ENCODE data around the gene LCLAT1.

The LCLAT1 gene

DNA sequence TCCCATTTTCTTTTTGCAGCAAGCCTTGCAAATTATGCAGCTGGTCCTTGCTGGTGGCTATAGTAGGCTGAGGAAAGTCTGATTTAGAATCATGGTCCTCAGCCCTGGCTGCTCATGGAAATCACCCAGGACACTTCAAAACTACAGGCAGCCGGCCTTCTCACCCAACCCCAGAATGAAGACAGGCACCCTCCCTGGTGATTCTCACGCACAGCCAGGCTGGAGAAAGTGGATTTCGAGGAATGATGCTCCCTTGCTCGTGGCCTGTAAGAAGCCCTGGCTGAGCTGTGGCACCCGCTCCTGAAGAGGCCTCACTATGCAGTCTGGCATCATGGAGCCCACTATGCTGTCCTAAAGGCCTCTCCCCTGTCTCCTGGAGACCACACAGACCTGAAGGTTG lies 202.8 kb downstream of the LCLAT1 start:
- in situ Hi-C loops (cut with MboI; ENCODE audit: low pct_unique_long_range_greater_than_20kb, low sequenced_read_pairs) = no loop called here
- DNase-seq = no peak

DNA sequence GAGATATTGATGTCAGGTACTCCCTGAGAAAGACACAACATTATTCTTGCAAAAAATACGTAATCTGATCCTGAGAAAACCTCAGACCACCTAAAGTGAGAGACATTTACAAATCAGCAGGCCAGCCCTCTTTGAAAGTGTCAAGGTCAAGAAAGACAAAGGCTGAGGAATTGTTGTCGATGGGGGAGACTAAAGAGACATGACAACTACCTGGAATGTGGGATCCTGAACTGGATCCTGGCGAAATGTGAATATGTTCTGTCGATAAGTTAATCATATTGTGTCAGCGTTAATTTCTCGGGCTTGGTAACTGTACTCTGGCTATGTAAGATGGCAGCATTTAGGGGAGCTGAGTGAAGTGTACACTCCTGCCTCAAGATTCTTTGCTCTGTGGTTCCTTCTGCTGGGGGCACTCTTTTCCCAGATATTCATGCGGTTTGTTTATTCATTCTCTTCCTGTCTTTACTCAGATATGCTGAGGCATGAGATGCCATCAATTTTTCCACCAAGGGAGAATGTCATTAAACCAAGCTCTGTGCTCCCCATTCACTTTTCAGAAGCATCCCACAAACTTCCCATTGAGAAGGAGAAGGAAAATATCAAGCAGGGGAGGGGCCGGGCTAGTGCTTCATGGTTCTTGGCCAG lies 205.3 kb downstream of the LCLAT1 start:
- in situ Hi-C loops (cut with MboI; ENCODE audit: low pct_unique_long_range_greater_than_20kb, low sequenced_read_pairs) = no loop called here
- no peak for DNase-seq

DNA sequence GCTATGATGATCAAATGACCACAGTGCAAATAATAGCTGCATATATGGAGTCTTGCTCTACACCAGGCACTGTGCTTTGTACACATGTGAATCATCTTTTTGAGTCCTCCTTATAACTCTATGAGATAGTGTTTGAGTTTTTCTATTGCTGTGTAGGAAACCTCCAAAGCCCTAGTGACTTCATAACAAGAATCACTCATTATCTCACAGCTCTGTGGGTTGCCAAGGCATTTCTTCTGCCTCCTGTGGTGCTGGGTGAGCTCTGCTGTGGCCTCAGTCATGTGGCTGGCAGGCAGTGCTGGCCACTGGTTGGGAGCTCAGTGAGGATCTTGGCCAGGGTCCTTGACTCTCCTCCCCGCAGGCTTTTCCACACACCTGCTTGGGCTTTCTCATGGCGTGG lies 206.8 kb downstream of the LCLAT1 start:
- DNase-seq = no peak
- in situ Hi-C loops (cut with MboI; ENCODE audit: low pct_unique_long_range_greater_than_20kb, low sequenced_read_pairs) = no loop called here

DNA sequence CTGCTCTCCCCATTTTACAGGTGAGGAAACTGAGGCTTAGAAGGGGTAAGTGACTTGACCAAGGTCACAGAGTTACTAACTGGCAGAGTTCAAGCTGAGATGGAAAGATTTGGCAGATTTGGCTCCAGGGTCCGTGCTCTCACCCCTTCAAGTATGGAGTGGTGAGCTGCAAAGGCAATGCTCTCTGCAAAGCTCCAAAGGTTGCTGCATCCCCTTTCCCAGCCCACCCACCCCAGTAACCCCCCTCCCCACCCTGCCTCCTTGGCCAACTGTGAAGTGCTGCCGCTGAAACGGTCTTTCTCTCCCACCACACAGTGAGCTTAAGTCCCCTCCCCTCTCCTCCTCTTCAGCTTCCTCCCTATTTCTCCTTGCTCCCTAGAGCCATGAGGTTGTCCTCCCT lies 207.4 kb downstream of the LCLAT1 start:
- in situ Hi-C loops (cut with MboI; ENCODE audit: low pct_unique_long_range_greater_than_20kb, low sequenced_read_pairs) = no loop called here
- DNase-seq = no peak

DNA sequence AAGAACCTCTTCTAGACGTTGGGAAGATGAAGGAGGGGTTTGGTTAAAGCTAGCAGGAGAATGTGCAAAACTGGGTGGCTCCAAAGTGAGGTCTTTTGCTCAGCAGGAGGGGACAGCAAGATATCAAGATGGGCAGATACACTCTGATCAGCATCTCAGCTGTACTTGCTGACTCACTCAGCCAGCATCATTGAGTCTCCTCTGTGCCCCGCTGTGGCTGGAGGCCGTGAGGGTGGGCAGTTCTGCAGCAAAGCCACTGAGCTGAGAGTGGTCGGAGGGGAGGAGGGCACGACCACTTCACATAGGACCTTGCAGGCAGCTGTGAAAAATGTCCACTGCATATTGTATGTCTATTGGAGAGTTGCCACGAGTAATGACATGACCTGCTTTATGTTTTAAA lies 208.2 kb downstream of the LCLAT1 start:
- DNase-seq = no peak
- in situ Hi-C loops (cut with MboI; ENCODE audit: low pct_unique_long_range_greater_than_20kb, low sequenced_read_pairs) = no loop called here

DNA sequence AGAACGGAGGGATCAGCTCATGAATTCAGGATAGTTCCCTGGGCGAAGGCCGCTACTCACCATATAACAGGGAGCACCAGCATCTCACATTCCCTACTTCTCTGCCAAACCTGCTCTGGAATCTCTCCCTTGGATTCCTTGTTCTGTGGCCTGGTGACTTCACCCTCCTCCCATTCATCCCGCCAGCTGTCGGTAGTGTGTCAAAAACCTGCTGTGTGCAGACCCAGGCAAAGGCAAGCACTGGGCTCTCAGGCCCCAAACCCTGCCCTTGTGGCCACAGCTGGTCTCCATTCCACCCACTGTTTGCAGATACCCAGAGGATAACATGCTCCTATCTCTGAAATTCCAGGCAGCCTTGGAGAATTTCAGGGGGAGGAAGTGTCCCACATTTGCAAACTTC lies 208.6 kb downstream of the LCLAT1 start:
- in situ Hi-C loops (cut with MboI; ENCODE audit: low pct_unique_long_range_greater_than_20kb, low sequenced_read_pairs) = no loop called here
- DNase-seq = no peak

DNA sequence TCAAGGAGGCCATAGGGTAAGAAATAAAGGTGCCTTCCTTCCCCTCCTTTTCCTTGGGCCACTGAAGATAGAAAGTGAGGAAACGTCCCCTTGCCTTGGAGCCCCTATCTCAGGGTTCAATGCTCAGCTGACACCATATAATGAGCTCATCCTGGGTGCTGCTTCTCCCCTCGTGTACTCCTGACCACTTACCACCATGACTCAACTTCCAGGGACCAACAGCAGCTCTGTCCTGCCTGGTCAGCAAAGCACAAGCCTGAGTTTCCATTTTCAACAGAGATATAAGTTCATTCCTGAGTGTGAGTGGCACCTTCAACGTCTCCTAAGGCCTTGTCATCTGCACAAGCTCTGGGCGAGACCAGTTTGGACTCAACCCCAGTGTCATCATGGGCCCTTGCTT lies 209.0 kb downstream of the LCLAT1 start:
- no peak for DNase-seq
- in situ Hi-C loops (cut with MboI; ENCODE audit: low pct_unique_long_range_greater_than_20kb, low sequenced_read_pairs) = no loop called here

DNA sequence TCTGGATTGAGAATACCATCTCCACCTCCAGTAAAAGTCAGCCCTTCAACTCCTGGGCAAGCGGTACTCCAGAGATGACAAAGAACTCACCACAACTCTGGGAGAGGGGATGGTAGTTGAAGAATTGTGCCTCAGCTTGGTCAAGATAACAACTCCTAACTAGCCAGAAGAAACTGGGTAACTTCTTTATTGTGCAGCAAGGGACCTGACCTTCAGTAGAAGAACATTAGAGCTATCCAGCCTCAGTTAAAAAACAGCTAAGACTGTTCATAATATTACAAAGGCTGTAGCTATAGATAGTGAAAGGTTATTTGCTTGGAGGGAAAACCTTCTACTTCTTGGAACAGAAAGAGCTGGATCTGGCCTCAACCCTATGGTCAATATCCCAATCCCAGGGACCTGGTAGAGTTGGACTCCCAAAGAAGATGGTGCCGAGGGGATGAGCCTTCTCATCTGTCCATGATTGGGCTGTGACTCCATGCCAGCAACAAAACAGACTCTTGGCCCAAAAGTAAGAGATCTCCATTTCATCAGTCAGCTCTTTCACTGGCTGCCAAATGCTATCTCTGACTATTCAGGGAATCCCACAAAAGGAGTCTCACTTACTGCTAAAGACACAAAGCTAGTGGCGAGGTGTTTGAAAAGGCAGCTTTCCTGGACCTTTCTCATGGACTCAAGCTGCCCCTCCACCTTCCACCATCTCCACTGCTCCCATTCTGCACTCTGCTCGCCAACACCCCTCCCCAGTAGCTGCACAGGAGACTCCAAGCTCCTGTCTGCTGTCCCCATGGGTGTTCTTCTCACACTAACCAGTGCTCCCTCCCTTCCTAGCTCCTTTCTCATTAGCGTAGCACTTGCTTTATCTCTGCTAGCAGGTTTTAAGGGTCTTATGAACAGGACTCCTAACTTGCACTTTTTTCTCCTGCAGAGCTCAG lies 214.4 kb downstream of the LCLAT1 start:
- in situ Hi-C loops (cut with MboI; ENCODE audit: low pct_unique_long_range_greater_than_20kb, low sequenced_read_pairs) = no loop called here
- no peak for DNase-seq

DNA sequence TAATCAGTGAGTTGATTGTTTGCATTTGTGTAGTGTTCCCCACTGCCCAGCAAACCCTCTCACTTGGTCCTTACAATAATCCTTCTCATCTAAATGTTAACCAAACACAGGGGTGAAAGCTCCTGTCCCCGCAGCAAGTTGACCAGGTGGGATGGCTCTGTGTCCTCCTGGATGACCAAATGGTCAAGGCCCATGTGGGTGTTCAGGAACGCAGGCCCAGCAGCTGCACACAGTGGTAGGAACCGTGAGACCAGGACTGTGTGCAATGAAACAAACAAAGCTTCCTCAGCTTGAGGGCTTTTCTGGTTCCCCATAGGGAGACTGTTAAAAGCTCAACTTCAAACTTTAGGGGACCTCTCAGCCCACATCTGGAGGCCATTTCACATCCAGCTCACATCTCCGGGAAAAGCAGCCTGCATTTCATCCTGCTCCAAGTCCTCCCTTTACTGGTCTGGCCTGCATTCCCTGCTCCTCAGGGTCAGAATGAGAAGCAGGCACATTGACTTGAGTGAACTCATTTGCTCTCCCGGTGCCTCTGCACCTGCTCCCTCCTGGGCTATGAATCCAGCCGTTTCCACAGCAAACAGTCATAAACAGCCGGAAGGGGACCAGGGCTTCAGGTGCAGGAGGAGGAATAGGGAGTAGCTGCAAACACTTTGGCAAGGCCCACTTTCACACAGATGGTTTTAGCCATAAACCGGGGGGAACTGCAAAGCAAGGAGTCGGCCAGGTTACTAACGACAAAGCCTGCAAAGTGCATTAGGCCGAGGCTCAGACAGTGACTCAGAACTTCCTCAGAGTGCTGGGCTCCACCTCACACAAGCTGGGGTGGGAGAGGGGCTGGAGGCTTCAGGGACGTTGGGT lies 215.5 kb downstream of the LCLAT1 start:
- in situ Hi-C loops (cut with MboI; ENCODE audit: low pct_unique_long_range_greater_than_20kb, low sequenced_read_pairs) = no loop called here
- DNase-seq = no peak

DNA sequence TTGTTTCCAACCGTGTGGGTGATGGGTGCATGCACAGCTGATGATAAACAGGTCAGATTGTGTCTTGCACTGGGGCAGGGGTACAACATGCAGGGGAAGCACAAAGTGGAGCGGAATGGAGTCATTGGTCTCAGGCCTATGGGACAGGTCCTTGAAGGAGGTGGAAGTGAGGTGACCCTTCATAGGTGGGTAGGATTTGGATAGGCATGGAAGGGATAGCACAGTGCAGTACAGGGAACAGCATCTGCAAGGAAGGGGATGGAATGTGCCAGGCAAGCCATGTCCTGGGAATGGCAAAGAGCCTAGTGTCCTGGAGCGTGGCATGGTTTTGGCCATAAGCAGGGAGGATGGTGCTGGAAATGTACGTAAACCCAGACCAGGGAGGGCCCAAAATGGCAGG lies 216.3 kb downstream of the LCLAT1 start:
- in situ Hi-C loops (cut with MboI; ENCODE audit: low pct_unique_long_range_greater_than_20kb, low sequenced_read_pairs) = no loop called here

DNA sequence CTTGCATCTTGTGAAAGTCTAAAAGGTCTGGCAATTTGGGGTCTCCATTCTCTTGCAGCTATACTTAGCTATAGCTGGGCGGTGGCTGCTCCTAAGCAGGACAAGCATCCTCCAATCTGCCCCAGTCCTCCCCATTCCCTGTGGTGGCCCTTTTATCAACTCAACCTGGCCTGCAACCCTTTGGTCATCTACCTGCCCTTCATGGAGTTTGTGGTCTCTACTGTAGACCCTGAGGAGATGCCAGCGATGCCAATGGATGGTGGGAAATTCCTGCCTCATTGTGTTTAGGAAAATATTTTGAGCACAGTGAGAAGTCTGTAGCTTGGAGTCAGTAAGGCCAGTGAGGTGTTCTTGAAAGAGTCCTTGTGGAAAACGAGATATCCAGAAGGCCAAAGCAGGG lies 216.8 kb downstream of the LCLAT1 start:
- in situ Hi-C loops (cut with MboI; ENCODE audit: low pct_unique_long_range_greater_than_20kb, low sequenced_read_pairs) = no loop called here
- DNase-seq = no peak

More for the DNA sequence above, 216.3 kb downstream of the LCLAT1 start:
- DNase-seq = no peak

DNA sequence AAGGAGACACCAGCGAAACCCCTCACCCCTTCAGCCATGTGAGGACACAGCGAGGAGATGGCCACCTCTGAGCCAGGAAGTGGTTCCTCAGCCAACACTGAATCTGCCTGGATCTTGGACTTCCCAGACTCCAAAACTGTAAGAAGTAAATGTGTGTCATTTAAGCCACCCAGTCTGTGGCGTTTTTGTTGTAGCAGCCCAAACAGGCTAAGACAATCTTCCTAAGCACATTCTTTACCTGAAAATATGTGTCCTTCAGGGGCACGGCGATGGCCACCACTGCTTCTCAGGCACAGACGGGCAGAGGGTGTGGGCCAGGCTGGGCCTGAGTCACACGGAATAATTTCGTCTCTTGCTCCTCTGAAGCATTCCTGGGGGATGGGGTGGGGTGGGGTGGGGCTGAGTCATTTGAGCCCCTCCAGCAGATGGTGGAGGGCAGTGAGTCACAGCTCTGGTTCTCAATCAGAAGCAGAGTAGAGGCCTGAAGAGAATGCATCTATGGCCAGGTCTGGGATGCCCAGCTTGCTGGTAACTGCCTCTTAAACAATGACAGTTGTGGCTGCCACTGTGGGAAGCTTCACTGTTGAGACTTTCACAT lies 217.8 kb downstream of the LCLAT1 start:
- in situ Hi-C loops (cut with MboI; ENCODE audit: low pct_unique_long_range_greater_than_20kb, low sequenced_read_pairs) = no loop called here
- DNase-seq = no peak

DNA sequence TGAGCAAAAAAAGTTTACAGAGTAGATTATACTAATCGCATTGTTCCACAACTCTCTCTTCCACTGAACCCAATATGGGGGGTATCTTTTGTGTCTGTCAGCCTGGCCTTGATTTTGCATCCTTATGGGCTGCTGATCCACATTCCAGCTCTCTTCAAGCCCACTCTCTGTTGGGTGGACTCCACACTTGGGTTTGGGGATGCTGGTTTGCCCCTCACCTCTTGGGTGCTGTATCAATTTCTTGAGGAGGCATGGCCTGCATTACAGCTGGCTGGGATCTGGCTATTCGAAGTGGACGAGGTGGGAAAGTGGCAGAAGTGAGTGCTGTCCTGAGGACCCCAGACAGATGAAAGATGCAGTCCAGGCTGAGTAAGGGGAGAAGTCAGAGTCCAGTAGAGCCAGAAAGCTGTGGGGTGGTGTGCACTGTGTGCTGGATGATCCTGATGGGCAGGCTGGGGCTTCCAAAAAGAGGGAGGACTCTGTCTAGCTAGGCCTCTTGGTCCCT lies 218.8 kb downstream of the LCLAT1 start:
- in situ Hi-C loops (cut with MboI; ENCODE audit: low pct_unique_long_range_greater_than_20kb, low sequenced_read_pairs) = no loop called here

DNA sequence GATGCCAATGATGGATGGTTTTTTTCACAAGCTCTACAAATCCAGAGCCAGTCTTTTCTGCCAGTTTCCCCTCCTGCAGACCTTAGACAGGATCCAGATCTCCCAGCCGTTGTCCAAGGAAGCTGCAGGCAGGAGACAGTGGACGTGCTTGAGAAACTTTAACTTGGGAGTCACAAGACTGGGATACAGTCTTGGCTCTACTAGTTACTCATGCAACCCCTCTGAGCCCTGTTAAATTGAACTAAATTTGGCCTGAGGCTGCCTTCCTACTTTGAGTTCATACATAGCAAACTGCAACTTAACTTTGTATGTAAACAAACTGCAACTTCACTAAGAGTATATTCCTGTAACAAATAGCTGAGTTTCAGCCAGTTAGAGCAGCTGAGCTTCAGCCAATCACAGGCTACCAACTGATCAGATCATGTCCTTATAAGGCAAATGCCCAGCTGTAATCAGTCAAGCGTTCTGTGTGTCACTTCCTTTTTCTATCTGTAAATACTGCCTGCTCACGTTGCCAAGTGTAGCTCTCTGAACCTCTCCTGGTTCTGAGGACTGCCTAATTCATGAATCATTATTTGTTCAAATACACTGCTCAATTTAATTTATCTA lies 219.3 kb downstream of the LCLAT1 start:
- in situ Hi-C loops (cut with MboI; ENCODE audit: low pct_unique_long_range_greater_than_20kb, low sequenced_read_pairs) = no loop called here
- peak; percentile 58 for DNase-seq

More for the DNA sequence above, 218.8 kb downstream of the LCLAT1 start:
- DNase-seq = no peak

DNA sequence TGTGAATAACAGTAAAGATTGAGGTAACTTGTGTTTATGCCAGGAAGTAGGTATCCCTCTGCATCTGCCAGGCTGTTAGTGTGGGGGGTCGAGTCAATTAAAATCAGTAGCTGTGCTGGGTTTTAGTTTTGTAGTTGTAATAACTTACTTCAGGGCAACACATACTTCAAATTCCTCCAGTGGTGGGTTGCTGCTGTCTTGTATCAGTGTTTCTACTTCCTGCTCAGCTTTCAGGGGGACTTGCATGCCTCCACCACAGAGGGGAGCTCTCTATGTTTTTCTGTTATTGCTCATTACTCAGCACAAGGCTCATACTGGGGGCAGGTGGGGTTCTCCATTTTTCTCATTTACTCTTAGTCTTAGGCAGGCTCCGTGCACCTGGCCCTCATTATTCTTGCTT lies 223.4 kb downstream of the LCLAT1 start:
- in situ Hi-C loops (cut with MboI; ENCODE audit: low pct_unique_long_range_greater_than_20kb, low sequenced_read_pairs) = no loop called here
- no peak for DNase-seq

DNA sequence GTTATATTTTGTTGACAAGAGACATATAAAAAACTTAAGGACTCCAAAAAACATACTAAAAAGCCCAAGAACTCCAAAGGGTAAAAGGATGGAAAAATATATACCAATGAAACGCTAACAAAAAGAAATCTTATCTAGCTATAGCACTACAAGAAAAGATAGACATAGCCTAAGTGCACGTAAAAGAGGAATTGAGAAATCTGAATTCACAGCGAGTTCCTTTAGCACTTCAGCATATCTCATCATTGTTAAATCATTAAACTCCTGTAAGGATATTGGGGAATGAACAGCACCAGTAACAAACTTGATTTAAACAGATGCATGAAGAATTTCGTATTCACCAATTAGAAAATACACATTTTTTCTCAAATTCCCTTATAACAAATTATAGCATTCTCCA lies 226.1 kb downstream of the LCLAT1 start:
- in situ Hi-C loops (cut with MboI; ENCODE audit: low pct_unique_long_range_greater_than_20kb, low sequenced_read_pairs) = no loop called here
- no peak for DNase-seq

DNA sequence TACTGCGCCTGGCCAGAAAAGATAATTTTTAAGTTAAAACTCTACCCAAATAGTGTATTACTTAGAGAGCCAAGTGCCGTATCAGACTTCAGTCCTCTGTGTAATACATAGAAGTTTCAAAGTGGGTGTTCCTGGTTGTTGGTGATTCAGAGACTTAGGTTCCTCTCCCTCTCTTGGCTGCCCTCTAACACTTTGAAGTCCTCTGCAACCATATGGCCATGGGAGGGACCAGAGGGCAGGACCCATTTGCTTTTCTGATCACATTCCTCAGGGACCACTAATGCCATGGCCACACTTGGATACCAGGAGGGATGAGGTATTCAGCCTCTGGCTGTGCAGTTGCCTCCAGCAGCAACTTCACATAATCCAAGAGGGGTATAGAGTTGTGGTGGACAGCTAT lies 228.7 kb downstream of the LCLAT1 start:
- no peak for DNase-seq
- in situ Hi-C loops (cut with MboI; ENCODE audit: low pct_unique_long_range_greater_than_20kb, low sequenced_read_pairs) = loop anchor here (25.0 kb wide), 1 partner anchor 513 kb away; no protein-coding TSS in a partner anchor

DNA sequence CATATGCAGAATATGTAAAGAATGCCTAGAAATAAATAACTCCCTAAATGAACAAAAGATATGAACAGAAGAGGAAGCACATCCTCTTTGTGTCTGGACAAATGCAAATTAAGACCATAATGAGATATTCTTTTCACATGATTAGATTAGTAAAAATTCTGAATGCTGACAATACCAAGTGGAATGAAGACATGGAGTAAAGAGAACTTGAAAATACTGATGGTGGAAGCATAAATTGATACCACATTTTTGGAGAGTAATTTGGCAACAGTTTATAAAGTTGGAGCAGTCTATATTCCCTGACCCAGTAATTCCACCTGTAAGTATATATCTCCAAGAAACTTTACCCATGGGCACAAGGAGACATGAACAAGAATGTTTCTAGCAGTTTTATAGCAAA lies 230.2 kb downstream of the LCLAT1 start:
- DNase-seq = no peak
- in situ Hi-C loops (cut with MboI; ENCODE audit: low pct_unique_long_range_greater_than_20kb, low sequenced_read_pairs) = loop anchor here (25.0 kb wide), 1 partner anchor 515 kb away; no protein-coding TSS in a partner anchor
